GM19351 (cell line): ENCODE data around the gene SPDYE1.
"Not testable (repeated sequence)": the region's sequence is repeated elsewhere in the genome, so short reads cannot be mapped to it uniquely, and the experiment has no call there.

Source experiments
- ATAC-seq: cut with Tn5 transposase; IDR thresholded peaks from one replicate; pipeline ENCODE4 v1.9.1; 2021; ENCODE audit warnings: mild to moderate bottlenecking, moderate library complexity; ENCODE audit not compliant: unreplicated experiment

Gene SPDYE1, protein sequence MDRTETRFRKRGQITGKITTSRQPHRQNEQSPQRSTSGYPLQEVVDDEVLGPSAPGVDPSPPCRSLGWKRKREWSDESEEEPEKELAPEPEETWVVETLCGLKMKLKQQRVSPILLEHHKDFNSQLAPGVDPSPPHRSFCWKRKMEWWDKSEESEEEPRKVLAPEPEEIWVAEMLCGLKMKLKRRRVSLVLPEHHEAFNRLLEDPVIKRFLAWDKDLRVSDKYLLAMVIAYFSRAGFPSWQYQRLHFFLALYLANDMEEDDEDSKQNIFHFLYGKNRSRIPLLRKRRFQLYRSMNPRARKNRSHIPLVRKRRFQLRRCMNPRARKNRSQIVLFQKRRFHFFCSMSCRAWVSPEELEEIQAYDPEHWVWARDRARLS

DNA sequence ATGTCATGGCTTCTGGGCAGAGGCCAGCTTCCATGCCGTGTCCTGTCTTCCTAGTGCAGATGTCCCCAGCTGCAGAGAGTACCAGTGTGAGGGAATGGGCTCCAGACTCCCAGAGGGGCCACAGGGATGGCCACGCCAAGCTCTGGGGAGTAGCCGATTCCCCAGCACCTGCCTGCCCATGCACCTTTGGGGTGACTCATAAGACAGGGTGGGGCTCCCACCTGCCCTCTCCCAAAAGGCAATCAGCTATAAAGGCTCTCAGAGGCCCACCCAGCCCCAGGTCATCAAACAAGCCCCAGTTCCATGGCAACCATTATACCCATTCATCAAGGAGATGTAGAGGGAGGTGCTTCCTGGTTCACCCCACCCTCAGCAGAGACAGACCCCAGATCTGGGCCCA lies at the start of gene SPDYE1:
SPDYE1 (plus strand) TSS at position 366 of the 400 bp plus-strand sequence. CDS start 2,053 bp downstream, outside the sequence.
- not testable (repeated sequence) for ATAC-seq

DNA sequence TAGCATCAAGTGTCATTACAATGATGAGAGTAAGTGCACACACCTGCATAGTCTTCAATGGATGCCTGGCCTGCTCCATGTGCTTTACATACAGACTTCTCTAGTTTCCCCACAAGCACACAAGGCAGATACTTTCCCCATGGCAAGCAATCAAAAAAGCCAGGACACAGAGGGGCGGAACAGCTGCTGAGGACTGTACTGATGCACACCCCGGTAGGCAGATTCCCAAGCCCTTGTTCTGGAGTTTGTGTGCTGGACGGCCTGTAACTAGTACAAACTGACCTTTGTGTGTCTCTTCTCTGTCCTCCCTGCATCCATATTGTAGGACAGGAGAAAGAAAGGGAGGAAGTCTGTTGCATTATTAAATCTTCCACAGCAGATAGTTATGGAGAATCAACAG lies 45.7 kb upstream of the SPDYE1 start:
- no peak for ATAC-seq

DNA sequence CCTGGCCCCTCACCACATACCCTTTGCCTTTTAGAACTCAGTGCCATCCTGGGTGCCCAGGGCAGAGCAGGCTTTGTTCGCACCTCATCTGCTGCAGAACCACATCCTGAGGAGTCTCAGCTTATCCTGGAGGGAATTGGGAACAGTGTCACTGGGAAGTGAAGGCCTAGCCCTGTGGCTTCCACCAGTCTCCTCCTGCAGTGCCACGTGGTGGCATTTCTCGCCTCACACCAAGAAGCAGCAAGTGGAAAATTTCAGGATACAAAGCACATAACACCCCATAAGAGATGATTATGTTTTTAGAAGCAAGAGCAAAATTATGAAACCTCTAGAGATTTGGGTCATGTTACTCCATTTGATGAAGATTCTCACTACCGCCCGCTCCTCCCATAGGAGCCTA lies 44.6 kb upstream of the SPDYE1 start:
- no peak for ATAC-seq

DNA sequence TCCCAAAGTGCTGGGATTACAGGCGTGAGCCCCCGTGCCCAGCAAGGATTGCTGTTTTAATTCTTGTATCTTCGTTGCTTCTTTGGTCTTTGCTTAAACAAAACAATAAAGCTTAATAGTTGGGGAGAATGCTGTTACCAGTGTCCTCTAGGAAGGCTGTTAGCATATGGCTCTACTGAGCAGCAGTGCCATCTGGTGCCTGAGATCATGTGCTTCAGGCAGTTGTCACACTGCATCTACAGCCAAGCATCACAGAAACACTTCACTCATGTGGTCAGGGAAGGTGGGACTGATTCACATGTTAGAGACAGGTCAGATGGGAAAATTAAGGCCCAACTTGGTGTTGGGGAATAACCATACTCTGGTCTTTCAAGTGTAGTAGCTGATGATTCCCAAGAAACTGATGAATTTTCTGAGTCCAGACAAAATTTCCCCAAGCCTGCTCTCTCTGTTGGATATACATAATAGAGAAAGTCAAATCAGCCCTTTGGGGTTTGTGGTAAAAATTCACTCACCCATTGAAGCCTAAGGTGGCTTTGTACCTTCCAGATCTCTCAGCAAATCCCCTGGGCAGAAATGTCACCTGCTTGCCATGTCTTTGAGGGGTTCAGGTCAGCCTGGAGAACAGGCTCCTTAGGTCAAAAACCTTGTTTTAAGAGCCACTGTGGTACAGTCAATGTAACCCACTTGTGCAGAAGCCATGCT lies 43.0 kb upstream of the SPDYE1 start:
- peak; percentile 56 for ATAC-seq

DNA sequence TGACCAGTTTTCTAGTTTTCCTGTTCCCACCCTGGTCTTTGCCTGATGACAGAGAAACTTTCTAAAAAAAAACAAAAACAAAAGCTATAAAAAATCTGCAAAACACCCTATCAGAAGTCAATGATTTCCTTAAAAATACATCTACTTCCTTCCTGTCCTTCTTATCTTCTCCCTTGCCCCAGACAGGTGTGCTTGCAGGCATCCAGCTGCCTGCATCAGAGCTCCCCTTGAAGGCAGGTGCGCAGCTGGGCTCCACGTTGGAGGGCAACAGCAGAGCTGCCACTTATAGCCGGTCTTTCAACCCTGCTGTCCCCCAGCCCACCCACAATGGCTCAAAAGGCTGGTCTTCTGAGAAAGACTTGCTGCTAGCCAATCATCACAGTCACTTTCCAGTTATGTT lies 41.7 kb upstream of the SPDYE1 start:
- no peak for ATAC-seq

DNA sequence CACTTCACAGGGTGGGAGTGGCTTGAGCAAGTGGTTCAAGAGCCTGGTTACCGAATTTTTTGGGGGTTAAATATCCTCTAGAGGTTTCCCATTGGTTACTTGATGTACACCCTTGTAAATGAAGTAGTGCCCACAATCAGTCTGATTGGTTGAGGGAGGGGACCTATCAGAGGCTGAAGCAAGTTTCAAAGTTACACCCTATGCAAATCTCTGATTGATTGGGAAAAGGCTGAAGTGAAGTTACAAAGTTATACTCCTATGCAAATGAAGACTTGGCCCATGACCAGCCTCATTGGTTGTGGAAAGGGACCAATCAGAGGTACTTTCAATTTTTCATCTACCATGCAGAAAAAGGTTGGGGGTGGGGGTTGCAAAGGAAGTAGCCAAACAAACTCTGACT lies 36.8 kb upstream of the SPDYE1 start:
- ATAC-seq, result no peak

DNA sequence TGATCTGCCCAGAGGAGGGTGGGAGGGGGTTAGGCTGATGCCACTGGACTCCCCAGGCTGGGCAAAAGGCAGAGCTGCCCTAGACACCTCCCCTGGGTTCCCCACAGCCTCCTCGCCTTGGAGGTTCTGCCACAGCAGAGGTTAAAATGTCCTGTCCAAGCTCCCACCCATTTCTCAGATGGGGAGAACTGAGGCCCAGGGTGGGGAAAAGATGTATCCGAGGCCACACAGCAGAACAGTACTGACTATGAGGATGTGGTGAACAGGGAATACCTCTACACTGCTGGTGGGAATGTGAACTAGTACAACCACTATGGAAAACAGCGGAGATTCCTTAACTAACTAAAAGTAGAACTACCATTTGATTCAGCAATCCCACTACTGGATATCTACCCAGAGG lies 31.3 kb upstream of the SPDYE1 start:
- ATAC-seq, result not testable (repeated sequence)

DNA sequence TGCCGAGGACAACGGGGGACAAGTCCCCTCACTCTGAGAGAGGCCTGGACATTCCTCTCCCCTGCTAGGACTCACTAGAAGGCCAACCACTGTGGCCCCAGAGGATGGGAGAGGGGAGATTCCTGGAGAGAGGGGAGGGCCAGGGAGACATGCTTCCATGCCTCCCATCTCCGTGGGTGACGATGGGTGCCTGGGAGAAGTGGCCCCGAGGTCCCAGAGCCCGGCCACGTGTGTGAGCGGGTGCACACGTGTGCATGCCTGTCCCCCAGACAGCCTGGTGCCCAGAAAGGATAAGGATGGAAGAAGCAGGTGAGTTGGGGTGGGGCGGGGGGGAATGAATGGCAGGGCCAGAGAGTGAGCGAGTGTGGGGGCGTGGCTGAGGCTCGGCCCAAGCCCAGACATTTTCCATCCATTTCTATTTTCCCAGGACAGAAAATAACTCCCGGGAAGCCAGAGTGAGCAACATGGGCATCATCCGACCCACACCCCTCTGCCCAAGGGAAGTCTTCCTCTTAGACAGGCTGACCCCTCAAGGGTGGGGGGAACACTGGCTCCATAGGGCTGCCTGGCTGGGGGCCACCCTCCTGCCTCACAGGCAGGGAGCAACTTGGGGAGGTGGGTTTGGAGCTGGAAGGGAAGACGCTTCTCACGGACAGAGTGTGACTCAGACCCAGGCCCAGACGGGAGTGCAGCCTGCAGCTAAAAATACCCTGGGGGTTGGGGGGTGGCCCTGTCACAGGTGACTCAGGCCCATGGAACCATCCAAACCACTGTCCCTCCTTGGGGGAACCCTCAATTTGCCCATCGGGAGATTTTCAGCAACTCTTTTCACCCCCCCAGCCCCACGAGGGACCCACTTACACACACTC lies 29.3 kb upstream of the SPDYE1 start:
- ATAC-seq, result not testable (repeated sequence)

DNA sequence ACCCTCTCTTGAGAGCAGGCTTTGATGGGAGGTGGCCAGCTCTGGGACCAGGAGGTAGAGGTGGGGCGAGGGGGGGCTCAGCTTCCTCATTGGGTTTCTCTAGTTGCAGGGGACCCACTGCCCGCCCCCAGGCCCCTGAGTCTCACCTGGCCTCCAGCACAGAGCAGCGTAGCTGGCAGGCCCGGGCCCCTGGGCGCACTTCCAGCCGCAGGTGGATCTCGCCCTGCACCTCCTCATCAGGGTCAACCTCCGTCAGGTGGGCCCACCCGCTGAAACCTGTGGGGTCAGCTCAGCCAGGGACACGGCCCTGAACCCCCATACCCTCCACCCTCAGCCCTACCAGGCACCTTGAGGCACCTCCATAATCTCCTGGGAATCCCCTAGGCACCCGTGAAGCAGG lies 28.1 kb upstream of the SPDYE1 start:
- ATAC-seq, result not testable (repeated sequence)

DNA sequence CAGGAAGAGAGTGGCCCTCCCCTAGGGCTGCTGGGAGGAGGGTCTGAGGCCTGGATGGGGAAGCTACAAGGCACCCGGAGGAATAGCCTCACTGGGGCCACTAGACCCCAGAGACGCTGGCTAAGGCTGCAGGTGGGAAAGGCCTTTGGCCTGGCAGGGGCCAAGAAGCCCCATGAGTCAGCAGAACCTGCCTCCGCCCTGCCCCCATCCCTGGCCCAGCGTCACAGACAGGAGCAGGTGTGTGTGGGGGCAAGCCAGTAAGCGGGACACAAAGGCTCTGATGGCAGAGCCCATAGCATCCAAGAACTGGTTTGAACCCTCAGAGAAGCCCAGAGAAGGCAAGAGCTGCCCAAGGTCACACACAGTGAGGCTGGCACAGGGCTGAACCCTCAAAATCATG lies 27.0 kb upstream of the SPDYE1 start:
- not testable (repeated sequence) for ATAC-seq

DNA sequence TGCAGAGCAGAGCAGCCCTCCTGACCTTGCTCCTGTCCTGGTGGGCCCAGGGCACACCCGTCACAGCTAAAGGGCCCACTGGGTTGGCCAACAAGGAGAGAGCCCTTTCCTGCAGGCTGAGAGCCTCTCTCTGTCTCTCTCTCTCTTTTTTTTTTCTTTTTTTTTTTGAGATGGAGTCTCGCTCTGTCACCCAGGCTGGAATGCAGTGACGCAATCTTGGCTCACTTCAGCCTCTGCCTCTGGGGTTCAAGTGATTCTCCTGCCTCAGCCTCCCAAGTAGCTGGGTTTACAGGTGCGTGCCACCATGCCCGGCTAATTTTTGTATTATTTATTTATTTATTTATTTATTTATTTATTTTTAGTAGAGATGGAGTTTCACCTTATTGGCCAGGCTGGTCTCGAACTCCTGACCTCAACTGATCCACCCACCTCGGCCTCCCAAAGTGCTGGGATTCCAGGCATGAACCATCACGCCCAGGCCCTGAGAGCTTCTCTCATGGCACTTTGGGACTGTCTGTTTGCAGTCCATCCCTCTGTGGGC lies 23.6 kb upstream of the SPDYE1 start:
- not testable (repeated sequence) for ATAC-seq

DNA sequence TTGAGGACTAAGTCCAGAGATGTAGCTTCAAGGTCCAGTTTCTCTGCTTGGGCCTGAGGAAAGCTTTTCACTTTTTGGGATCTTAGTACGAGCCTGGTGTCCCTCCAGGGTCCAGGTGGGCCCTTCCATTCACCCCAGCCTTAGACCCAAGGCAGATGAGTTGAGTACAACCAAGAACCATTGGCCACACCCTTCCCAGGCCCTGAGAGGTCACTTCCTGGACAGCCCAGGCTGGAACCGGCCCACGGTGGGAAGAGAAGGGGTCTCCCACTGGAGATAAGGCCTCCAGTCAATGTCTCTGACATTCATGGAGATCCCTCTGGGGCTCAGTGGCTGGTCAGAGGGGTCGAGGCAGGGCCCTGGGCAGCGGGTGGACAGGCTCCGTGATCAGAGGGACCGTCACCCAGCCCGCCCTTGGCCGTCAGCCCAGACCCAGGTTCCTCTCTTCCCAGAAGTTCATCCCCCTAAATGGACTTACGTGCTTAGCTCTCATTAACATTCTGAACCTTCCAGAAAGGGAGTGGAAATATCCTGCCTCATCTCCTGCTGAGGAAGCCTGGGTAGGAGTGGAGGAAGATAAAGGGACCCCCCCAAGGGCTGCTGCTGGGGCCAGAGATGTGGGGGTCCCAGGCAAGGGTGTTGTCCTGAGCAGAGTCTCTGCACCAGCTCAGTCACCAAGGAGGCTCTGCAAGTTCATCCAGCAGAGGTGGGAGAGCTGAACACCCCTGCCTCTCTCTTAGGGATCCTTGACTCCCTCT lies 22.8 kb upstream of the SPDYE1 start:
- not testable (repeated sequence) for ATAC-seq

DNA sequence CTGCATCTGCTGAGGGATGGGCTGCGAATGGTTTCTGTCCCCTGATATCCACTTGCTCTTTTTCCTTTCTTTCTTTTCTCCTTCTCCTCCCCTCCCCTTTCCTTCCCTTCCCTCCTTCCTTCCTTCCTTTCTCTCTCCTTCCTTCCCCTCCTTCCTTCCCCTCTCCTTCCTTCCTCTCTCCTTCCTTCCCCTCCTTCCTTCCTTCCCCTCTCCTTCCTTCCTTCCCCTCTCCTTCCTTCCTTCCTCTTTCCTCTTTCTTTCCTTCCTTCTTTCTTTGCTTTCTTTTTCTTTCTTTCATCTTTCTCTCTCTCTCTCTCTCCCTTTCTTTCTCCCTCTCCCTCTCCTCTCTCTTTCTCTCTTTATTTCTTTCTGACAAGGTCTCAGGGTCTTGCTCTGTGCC lies 20.2 kb upstream of the SPDYE1 start:
- no peak for ATAC-seq

DNA sequence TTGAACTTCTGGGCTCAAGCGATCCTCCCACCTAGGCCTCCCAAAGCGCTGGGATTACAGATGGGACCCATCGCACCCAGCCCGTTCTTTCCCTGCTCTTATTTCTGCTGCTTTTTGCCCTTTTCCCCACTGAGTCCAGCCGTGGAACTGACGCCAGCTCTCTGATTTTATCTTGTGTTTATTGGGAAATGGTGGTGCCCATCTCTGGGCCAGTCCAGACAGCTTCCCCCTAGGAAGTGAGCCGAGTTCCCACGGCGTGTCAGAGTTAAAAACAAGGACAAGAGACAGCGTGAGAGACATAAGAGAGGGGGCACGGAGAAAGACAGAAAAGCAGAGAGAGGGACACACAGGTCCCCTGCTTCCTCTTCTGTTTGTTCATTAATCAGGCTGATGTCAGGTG lies 19.6 kb upstream of the SPDYE1 start:
- not testable (repeated sequence) for ATAC-seq

DNA sequence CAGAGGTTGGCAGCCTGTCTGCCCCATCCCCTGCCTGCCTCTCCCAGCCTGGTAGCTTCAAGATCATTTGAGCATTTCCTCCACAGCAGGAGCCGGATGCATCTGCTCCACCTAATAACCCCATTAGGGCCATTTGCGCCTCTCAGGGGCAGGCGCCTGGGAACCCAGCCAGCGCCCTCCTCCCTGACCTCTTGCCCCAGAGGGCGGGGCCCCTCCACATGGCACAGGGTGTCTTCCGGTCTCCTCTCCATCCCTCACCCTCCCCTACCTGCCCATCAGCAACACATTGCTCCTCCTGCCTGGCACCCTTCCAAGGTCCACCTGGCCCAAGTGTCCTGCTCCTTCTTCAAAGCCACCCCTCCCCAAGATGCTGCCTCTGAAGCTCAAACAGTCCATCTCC lies 14.8 kb upstream of the SPDYE1 start:
- ATAC-seq, result not testable (repeated sequence)

DNA sequence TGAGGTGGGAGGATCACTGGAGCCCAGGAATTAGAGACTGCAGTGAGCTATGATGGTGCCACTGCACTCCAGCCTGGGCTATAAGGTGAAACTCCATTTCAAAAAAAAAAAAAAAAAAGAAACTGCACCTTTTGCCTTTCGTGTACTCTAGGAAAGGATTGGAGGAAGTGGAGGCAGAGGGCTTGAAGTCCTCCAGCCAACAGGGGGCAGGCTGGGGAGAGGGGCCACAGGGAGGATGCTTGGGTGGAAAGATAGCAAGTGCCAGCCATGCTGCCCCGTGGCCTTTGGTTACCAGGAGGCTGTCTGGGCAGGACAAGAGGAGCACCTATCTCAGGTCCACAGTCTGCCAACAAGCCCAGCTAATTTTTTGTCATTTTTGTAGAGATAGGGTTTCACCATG lies 14.0 kb upstream of the SPDYE1 start:
- not testable (repeated sequence) for ATAC-seq

DNA sequence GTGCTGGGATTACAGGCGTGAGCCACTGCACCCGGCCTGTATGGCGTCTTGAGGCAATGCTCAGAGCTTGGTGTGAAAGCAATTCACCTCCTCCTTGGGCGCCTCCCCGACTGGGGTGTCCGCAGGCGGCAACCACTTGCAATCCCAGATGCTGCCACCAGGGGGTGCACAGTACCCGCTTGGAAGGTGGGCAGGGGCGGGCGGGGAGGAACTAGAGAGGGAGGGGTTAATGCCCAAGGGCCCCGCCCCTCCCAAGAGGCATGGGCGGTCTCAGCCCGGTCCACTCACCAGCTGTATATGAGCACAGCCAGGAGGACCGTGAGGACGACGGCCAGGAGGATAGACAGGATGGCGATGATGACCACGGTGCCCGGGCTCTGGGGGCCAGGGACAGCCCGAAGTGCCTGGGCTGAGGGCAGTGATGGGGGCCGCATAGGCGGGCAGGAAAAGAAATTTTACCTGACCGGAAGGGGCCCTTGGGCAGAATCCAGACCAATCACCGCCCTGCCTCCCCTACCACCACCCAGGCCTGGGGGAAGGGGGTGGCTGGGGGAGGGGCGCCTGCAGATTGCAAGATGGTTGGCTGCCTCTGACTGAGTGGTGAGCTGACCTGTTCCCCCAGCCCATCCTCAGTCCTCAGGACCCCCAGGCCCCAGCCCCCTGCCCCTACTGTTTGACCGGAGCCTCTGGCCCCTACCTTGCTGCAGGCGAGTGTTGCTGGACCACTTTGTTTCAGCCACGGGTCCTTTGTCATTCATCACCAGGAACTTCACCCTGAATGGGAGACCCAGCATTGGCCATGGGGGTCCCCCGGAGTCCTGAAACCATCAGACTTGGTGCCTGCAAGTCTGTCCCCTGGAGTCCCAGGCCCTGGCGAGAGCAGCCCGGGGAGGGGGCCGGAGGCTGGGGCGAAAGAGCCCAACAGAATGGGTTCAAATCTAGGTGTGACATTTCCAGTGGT lies 11.5 kb upstream of the SPDYE1 start:
- ATAC-seq, result peak; percentile 90

DNA sequence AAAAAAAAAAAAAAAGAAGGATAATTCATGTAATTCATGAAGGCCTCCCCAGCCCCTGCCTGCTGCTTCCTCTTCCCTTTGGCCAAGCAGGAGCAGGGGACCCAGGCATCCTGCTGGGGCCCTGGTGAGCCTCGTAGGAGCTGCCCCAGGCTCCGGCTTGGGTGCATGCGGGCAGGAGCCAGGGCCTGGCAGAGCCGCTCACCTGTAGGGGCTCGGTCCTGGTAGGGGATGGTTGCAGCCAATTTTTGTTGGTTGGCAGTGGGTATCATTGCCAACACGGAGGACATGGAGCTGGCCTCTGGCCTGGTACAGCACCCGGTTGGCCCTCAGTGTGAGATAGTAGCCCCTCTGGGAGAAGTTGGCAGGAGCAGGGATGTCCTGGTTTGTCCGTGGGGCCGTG lies 10.2 kb upstream of the SPDYE1 start:
- not testable (repeated sequence) for ATAC-seq

DNA sequence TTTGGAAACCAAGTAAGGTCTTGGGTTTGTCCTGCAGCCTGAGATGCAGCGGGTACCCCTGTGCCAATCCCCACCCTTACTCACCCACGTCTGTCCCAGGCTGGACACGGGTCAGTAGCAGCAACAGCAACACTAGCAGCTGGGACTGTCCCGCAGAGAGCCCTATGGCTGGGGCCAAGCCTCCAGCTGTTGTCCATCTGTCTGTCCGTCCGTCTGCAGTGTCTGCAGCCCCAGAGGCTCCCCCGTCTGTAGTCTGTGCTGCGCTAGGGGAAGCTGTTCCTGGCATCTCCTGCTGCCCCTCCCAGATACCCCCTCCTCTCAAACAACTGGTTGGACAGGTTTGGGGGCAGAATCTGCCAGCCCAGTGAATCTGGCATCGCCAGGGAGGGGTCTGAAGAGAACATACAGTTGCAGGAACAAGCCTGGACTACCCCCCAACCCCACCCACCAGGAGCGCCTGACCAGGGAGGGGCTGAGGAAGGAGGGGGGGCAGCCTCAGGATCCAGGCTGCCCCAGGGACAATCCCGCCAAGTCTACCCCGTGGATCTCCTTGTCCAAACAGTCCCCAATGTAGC lies 7.6 kb upstream of the SPDYE1 start:
- not testable (repeated sequence) for ATAC-seq
